Subcutaneous adipose tissue (tissue), 4 donors: ENCODE measurements around the gene SPAG4. TPM values are rescaled to one million over a fixed set of nuclear protein-coding genes. Genes with fewer than 3 reads are reported as not detected.

Experiments
- total RNA-seq, 4 donors: library from RNA; depleted of rRNA; stranded (reverse); fragments of >200 nt; gene quantifications; one replicate each; pipeline ENCODE4 v1.1.0, GENCODE V29; 2016
- TF ChIP-seq, protein P1 (sequence below): fragments of 450-650 bp; IDR thresholded peaks from one replicate; pipeline ENCODE4 v1.5.1; 2016; ENCODE audit warnings: low read depth, mild to moderate bottlenecking, control low read depth, antibody characterized with exemption, moderate library complexity

SPAG4 gene
- total RNA-seq, 4 donors from 2014 or later, result 1.7 to 3.3 (median 2.4) TPM; not detected in 1

DNA sequence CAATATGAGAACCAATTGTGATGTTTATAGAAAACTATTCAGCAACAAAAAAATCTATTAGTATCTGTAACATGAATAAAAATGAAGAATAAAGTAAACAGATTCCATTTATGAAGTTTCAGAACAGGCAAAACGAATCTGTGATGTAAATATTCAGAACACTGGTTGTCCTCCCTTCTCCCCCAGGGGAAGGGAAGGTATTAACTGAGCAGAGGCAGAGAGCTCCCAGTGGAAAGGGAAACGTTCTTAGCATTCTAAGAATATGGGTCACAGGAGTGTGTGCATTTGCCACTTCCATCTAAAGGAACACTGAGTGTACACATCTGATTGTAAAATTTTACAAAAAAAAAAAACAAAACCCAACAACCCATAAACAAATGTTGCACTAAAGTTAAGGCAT lies 23.1 kb downstream of the SPAG4 start:
- TF ChIP-seq, protein P1, sequence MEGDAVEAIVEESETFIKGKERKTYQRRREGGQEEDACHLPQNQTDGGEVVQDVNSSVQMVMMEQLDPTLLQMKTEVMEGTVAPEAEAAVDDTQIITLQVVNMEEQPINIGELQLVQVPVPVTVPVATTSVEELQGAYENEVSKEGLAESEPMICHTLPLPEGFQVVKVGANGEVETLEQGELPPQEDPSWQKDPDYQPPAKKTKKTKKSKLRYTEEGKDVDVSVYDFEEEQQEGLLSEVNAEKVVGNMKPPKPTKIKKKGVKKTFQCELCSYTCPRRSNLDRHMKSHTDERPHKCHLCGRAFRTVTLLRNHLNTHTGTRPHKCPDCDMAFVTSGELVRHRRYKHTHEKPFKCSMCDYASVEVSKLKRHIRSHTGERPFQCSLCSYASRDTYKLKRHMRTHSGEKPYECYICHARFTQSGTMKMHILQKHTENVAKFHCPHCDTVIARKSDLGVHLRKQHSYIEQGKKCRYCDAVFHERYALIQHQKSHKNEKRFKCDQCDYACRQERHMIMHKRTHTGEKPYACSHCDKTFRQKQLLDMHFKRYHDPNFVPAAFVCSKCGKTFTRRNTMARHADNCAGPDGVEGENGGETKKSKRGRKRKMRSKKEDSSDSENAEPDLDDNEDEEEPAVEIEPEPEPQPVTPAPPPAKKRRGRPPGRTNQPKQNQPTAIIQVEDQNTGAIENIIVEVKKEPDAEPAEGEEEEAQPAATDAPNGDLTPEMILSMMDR, result no peak

DNA sequence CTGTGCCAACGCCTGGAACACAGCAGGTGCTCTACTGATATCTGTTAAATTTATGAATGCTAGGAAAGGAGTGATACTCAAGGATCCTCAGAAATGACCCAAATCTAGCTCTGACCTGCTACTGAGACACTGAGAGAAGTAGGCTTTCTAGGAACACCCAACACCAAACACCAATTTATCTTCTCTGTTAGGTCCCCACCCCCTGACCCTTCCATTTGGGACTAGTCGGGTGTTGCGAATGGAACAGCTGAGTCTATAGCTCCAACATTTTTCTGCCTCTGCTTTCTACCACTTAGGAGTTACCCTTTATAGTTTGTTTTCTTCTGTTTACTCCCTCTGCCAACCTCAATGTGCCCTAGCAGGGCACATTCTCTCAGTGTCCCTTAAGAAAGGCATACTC lies 25.1 kb downstream of the SPAG4 start:
- TF ChIP-seq, protein P1, result no peak

DNA sequence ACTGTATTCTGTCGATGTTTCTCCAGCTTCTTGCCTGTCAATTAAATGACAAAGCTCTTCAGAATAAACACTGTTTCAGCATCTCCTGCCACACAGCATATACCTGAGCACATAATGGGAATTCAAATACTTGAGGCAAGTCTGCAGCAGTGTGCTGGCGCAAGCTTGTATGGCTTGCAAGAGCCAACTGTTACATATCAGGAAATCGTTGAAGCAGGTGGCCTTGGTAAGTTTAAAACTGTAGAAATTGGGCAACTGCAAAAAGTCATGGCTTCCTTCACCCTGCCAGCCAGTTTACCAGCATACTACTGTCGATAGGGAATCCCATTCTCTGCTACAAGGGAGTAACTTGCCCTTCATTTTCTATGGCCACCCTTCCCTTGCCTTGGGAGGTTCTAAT lies 26.1 kb downstream of the SPAG4 start:
- TF ChIP-seq, protein P1, result no peak

DNA sequence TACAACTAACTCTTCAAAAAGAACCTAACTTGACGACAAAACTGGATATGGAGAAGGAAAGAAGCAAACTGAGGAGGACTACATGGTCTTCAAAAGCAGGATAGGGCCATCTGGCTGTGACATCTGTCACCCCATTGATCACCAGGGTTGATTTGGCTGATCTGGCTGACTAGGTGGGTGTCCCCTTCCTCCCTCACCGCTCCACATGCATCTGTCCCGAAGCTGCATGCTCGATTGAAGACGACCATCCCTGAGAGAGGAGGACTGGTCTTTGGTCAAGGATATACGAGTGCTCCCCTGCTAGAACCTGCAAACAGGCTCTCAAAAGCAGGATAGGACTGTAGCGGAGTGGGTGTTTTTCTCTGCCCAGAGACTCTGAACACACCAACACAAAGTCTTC lies 27.4 kb downstream of the SPAG4 start:
- TF ChIP-seq, protein P1, result no peak

DNA sequence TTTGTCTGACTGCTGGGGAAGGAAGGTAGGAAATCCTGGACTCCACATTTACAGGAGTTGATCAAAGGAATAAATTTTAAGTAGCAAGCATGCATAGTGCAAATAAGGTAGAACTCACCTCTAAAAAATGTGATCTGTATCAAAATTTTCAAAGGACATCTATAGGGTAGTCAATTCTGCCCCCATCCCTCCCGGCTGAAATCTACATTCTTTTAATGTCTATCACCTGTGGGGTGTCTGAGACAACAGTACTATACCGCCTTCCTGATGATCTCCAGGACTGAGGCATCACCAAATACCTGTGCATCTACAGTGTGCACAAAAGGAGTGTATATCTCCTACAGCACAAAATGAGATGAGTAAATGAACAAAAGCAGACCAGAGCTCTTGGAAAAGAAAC lies 29.2 kb downstream of the SPAG4 start:
- TF ChIP-seq, protein P1, result no peak

DNA sequence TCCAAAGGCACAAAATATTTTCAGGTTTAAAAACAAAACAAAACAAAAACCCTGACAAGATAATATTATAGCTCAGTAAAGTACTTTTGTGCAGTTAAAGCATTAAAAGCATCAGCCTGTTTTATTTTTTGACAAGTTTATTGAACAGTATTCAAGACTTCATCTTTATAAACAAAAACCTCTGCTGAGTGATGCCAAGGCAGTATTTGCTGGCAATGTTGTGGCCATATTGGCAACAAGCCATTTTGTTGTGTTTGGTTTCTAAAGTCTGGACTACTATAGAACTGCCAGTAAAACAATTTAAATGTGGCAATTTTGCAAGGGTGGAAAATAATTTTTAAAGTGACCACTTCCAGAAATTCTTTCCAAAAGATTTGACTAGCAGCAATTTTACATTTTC lies 33.2 kb downstream of the SPAG4 start:
- TF ChIP-seq, protein P1, result no peak

DNA sequence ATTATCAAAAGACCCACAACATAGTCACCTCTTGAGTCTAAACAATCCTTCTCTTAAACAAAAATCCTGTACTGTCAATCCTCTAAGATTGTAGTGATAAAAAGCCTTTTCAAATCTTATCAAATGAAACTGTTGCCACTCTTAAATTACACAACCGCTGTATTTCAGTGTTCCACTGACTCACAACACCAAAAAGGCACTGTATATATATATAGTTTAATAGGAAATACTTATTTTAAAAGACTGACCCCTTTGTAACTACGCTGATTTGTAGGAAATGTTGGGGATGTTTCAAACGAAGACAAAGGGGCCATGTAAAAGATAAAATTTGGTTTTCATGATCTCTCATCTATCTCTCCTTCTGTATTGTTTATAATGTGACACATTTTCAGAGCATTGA lies 35.0 kb downstream of the SPAG4 start:
- TF ChIP-seq, protein P1, result no peak
